Endodermal cell (in vitro differentiated cells): Measurements from ENCODE around the gene TBC1D20. TPM values are rescaled to one million over a fixed set of nuclear protein-coding genes. Genes with fewer than 3 reads are reported as not detected.

Experiments
- DNase-seq: peaks from one replicate; pipeline ENCODE4 v3.0.0-alpha.2; 2017
- H3K27ac ChIP-seq: 2 replicates; pipeline ENCODE4 v1.5.1; 2013; ENCODE audit warnings: mild to moderate bottlenecking, low read depth, low read length, moderate library complexity
- H3K27me3 ChIP-seq: 2 replicates; pipeline ENCODE4 v1.6.1; 2013; ENCODE audit warnings: mild to moderate bottlenecking, low read length, moderate library complexity; ENCODE audit not compliant: insufficient read depth, control insufficient read depth, poor library complexity, severe bottlenecking
- H3K36me3 ChIP-seq: 2 replicates; pipeline ENCODE4 v1.7.0; 2013; ENCODE audit warnings: mild to moderate bottlenecking, low read length, moderate library complexity; ENCODE audit not compliant: control insufficient read depth, insufficient read depth
- H3K4me1 ChIP-seq: one replicate; pipeline ENCODE4 v1.7.0; 2013; ENCODE audit warnings: low read length; ENCODE audit not compliant: control insufficient read depth, insufficient read depth
- H3K4me3 ChIP-seq: 2 replicates; pipeline ENCODE4 v1.5.1; 2013; ENCODE audit warnings: mild to moderate bottlenecking, low read length, moderate library complexity
- H3K9ac ChIP-seq: 2 replicates; pipeline ENCODE4 v1.6.1; 2013; ENCODE audit warnings: mild to moderate bottlenecking, low read length, moderate library complexity; ENCODE audit not compliant: poor library complexity, severe bottlenecking; ENCODE audit errors: extremely low read depth
- H3K9me3 ChIP-seq: 2 replicates; pipeline ENCODE4 v1.6.1; 2013; ENCODE audit warnings: mild to moderate bottlenecking, low read length, moderate library complexity; ENCODE audit not compliant: control insufficient read depth
- H3K27ac Mint-ChIP-seq: 2 replicates; pipeline ENCODE4 v1.8.0; 2020; ENCODE audit warnings: mixed read lengths
- H3K27me3 Mint-ChIP-seq: 2 replicates; pipeline ENCODE4 v1.8.0; 2021; ENCODE audit warnings: mild to moderate bottlenecking, mixed read lengths; ENCODE audit not compliant: insufficient read depth
- H3K36me3 Mint-ChIP-seq: 2 replicates; pipeline ENCODE4 v1.8.0; 2020; ENCODE audit warnings: low read depth, mixed read lengths
- H3K4me1 Mint-ChIP-seq: 2 replicates; pipeline ENCODE4 v1.8.0; 2020; ENCODE audit warnings: mixed read lengths
- H3K4me3 Mint-ChIP-seq: 2 replicates; pipeline ENCODE4 v1.8.0; 2020; ENCODE audit warnings: mild to moderate bottlenecking, moderate library complexity, mixed read lengths
- H3K9me3 Mint-ChIP-seq: 2 replicates; pipeline ENCODE4 v1.8.0; 2020; ENCODE audit warnings: mild to moderate bottlenecking, mixed read lengths
- WGBS, 2 experiments: methylation state at CpG; one replicate each; pipeline versions ENCODE4 v1.1.5 to v1.1.7; 2013; ENCODE audit warnings: missing lambda C conversion rate in 2 of 2, mixed read lengths in 1 of 2; ENCODE audit not compliant: insufficient coverage in 1 of 2, insufficient read length in 1 of 2; 5-methylcytosine and 5-hydroxymethylcytosine counted together
- total RNA-seq, 2 donors: library from RNA; stranded (reverse); fragmentation: NEBNext Ultra II Directional in 1 of 2; extraction: Animal tissue kit (Norgen Biotek cat#: 25700) in 1 of 2; gene quantifications; 2 replicates in 1 of 2; 3 replicates in 1 of 2; pipeline ENCODE4 v1.2.1, GENCODE V29; 2021
- TF ChIP-seq, protein P1 (sequence below): fragments of 200-600 bp; sonication (generic); conservative IDR thresholded peaks from 2 replicates; pipeline ENCODE4 v1.5.0; 2021; ENCODE audit warnings: antibody characterized with exemption, mild to moderate bottlenecking

TBC1D20 gene
- total RNA-seq, 2 donors from 2014 or later, result 24.9 to 28.0 TPM

- DNase-seq, result no peak
- Histone ChIP-seq H3K9ac (no peak overlapping the region), H3K27me3 (no peaks in the 10 kb centered on the region), H3K36me3 (peaks cover 81% of the 10 kb centered on the region), H3K27ac (no peak overlapping the region), H3K4me1 (no peaks in the 10 kb centered on the region), H3K9me3 (no peaks in the 10 kb centered on the region), H3K4me3 (no peak overlapping the region)
- Mint-ChIP-seq H3K27ac (no peak overlapping the region), H3K36me3 (peaks cover 72% of the 10 kb centered on the region), H3K9me3 (no peaks in the 10 kb centered on the region), H3K27me3 (no peaks in the 10 kb centered on the region), H3K4me1 (no peaks in the 10 kb centered on the region), H3K4me3 (no peak overlapping the region)
- 90 to 96% methylated on average over 4 to 11 of the region's 11 CpGs for WGBS, 2 experiments
- TF ChIP-seq, protein P1, sequence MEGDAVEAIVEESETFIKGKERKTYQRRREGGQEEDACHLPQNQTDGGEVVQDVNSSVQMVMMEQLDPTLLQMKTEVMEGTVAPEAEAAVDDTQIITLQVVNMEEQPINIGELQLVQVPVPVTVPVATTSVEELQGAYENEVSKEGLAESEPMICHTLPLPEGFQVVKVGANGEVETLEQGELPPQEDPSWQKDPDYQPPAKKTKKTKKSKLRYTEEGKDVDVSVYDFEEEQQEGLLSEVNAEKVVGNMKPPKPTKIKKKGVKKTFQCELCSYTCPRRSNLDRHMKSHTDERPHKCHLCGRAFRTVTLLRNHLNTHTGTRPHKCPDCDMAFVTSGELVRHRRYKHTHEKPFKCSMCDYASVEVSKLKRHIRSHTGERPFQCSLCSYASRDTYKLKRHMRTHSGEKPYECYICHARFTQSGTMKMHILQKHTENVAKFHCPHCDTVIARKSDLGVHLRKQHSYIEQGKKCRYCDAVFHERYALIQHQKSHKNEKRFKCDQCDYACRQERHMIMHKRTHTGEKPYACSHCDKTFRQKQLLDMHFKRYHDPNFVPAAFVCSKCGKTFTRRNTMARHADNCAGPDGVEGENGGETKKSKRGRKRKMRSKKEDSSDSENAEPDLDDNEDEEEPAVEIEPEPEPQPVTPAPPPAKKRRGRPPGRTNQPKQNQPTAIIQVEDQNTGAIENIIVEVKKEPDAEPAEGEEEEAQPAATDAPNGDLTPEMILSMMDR, result no peak
Measured at GRCh38 chr20:503048-503737, 40.9 kb upstream of the TBC1D20 start.

DNA sequence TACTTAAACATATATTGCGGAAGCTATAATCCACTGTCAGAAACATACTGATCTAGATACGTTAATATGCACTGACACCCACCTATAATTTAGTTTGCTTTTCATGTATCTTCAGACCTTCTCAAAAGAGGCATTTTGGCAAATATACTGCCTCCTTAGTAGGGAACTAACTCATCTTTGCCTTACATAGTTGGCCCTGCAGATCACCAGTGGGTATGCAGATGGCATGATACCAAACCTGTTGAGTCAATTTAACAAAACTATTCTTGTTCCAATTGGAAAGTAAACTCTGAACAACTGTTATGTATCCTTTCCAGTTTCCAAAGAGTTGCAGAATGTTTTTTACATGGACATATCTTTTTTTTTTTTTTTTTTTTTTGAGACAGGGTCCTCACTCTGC, 35.6 kb upstream of the TBC1D20 start:
- peaks cover 79% of the 10 kb centered on the region for H3K36me3 Mint-ChIP-seq
- WGBS, 2 experiments, result 96 to 100% methylated on average over 2 of the region's 2 CpGs
- no peak overlapping the region for H3K27ac Mint-ChIP-seq
- no peak overlapping the region for H3K4me3 Mint-ChIP-seq
- Histone ChIP-seq H3K4me3 (no peak overlapping the region), H3K9ac (no peak overlapping the region), H3K27ac (no peak overlapping the region), H3K36me3 (peaks cover 89% of the 10 kb centered on the region), H3K27me3 (no peaks in the 10 kb centered on the region), H3K4me1 (no peaks in the 10 kb centered on the region), H3K9me3 (no peaks in the 10 kb centered on the region)
- no peaks in the 10 kb centered on the region for H3K9me3 Mint-ChIP-seq
- TF ChIP-seq, protein P1, result no peak
- no peaks in the 10 kb centered on the region for H3K27me3 Mint-ChIP-seq
- no peaks in the 10 kb centered on the region for H3K4me1 Mint-ChIP-seq
- no peak for DNase-seq

DNA sequence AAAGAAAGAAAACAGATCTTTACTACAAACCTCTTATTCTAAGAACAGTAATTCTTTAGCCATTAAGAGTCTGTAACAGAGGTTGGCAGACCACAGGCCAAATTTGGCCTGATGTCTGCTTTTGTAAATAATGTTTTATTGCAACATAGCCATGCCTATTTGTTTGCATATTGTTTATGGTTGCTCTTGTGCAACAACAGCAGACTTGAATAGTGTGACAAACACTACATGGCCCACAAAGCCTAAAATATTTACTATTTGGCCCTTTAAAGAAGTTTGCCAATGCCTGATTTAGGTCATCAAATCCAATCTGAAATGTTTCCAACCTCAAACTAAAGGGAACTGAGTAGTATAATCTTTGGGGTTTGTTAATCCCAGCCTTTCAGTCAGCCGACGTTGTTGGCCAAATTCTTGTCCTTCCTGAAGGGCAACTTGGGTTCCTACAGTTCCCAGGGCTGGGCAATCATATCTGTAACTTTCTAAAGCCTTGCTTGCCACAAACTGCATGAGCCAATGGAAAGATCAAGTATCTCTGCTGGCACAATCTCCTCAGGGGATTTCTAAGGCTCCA, 33.9 kb upstream of the TBC1D20 start:
- H3K9me3 Mint-ChIP-seq, result no peaks in the 10 kb centered on the region
- H3K27ac Mint-ChIP-seq, result peak overlapping the region; percentile 82
- no peaks in the 10 kb centered on the region for H3K9me3 ChIP-seq
- no peaks in the 10 kb centered on the region for H3K4me1 ChIP-seq
- no peaks in the 10 kb centered on the region for H3K27me3 ChIP-seq
- no peak overlapping the region for H3K4me3 ChIP-seq
- H3K4me1 Mint-ChIP-seq, result no peaks in the 10 kb centered on the region
- DNase-seq, result no peak
- TF ChIP-seq, protein P1, result no peak
- H3K27ac ChIP-seq, result no peak overlapping the region
- no peaks in the 10 kb centered on the region for H3K27me3 Mint-ChIP-seq
- WGBS, 2 experiments, result 87% methylated on average over 2 of the region's 2 CpGs
- H3K36me3 Mint-ChIP-seq, result peaks cover 85% of the 10 kb centered on the region
- H3K9ac ChIP-seq, result no peak overlapping the region
- H3K36me3 ChIP-seq, result peaks cover 91% of the 10 kb centered on the region
- no peak overlapping the region for H3K4me3 Mint-ChIP-seq
